Prostate gland (tissue), 2 donors: Measurements from ENCODE around the gene ITPR2.

Experiments
- POLR2A ChIP-seq: fragments of 450-650 bp; IDR thresholded peaks from one replicate; pipeline ENCODE4 v1.6.1; 2016; ENCODE audit warnings: antibody characterized with exemption, mild to moderate bottlenecking
- POLR2AphosphoS5 ChIP-seq: sonication (generic); formaldehyde crosslinking; IDR thresholded peaks from one replicate; pipeline ENCODE4 v1.6.1; 2017; ENCODE audit warnings: antibody characterized with exemption
- TF ChIP-seq, protein P1 (sequence below), 4 experiments: fragments of 200-600 bp in 2 of 4; fragments of 450-650 bp in 2 of 4; sonication (generic) in 2 of 4; IDR thresholded peaks; 1 replicate in 3 of 4; 2 replicates in 1 of 4; pipeline ENCODE4 v1.5.1; 2016 to 2019; ENCODE audit warnings: antibody characterized with exemption in 4 of 4, mild to moderate bottlenecking in 2 of 4, moderate library complexity in 2 of 4

DNA sequence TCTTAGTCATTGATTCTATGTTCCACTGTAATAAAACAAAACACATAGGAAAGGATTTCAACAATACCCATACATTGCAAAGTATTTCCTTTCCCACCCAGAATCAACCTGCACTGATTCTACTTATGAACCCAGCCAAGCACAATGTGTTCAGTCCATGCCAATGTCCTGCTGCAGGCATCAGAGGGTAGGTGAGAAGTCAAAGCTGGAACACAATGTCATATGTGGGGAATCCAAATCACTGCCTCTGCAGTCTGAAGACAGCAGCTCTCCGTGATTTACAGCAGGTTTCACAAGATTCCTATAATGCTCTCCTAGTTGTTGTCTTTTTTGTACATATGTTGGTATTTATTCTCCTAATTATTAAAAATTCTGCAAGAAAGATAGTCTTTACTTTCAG lies 25.7 kb downstream of the ITPR2 start:
- TF ChIP-seq, protein P1, sequence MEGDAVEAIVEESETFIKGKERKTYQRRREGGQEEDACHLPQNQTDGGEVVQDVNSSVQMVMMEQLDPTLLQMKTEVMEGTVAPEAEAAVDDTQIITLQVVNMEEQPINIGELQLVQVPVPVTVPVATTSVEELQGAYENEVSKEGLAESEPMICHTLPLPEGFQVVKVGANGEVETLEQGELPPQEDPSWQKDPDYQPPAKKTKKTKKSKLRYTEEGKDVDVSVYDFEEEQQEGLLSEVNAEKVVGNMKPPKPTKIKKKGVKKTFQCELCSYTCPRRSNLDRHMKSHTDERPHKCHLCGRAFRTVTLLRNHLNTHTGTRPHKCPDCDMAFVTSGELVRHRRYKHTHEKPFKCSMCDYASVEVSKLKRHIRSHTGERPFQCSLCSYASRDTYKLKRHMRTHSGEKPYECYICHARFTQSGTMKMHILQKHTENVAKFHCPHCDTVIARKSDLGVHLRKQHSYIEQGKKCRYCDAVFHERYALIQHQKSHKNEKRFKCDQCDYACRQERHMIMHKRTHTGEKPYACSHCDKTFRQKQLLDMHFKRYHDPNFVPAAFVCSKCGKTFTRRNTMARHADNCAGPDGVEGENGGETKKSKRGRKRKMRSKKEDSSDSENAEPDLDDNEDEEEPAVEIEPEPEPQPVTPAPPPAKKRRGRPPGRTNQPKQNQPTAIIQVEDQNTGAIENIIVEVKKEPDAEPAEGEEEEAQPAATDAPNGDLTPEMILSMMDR (IDR thresholded peaks at IDR 0.05), result no peak
- TF ChIP-seq POLR2A (no peak), POLR2AphosphoS5 (no peak)
